Loucy (cell line): Measurements from ENCODE around the gene PITRM1.

ENCODE experiments used
- H2AFZ ChIP-seq: fragments of 200-600 bp; sonication (generic); 2 replicates; pipeline ENCODE4 v1.6.0; 2016; ENCODE audit warnings: antibody characterized with exemption, mild to moderate bottlenecking, low read length, moderate library complexity
- H3F3A ChIP-seq: fragments of 200-600 bp; 2 replicates; pipeline ENCODE4 v1.6.0; 2016; ENCODE audit warnings: antibody characterized with exemption, low read depth, mild to moderate bottlenecking
- H3K27me3 ChIP-seq: fragments of 200-600 bp; sonication (generic); 2 replicates; pipeline ENCODE4 v1.6.1; 2014; ENCODE audit warnings: low read length, mild to moderate bottlenecking; ENCODE audit not compliant: insufficient read depth, poor library complexity, severe bottlenecking
- H3K36me3 ChIP-seq: fragments of 200-600 bp; sonication (generic); 2 replicates; pipeline ENCODE4 v1.6.1; 2016; ENCODE audit warnings: low read length; ENCODE audit not compliant: insufficient read depth
- H3K4me1 ChIP-seq: fragments of 200-600 bp; sonication (generic); 2 replicates; pipeline ENCODE4 v1.5.1; 2014; ENCODE audit warnings: low read length, mild to moderate bottlenecking; ENCODE audit not compliant: insufficient read depth, poor library complexity, severe bottlenecking
- H3K4me2 ChIP-seq: fragments of 200-600 bp; sonication (generic); 2 replicates; pipeline ENCODE4 v1.6.0; 2014; ENCODE audit warnings: antibody characterized with exemption, low read length, low read depth, mild to moderate bottlenecking; ENCODE audit not compliant: poor library complexity, severe bottlenecking
- H3K4me3 ChIP-seq: fragments of 200-600 bp; sonication (generic); 2 replicates; pipeline ENCODE4 v1.5.1; 2014; ENCODE audit warnings: low read length, mild to moderate bottlenecking, mixed read lengths; ENCODE audit not compliant: poor library complexity, severe bottlenecking
- H3K79me2 ChIP-seq: fragments of 200-600 bp; sonication (generic); 2 replicates; pipeline ENCODE4 v1.6.1; 2014; ENCODE audit warnings: low read length; ENCODE audit not compliant: insufficient read depth
- H3K9ac ChIP-seq: fragments of 200-600 bp; sonication (generic); 2 replicates; pipeline ENCODE4 v1.6.0; 2014; ENCODE audit warnings: mild to moderate bottlenecking, low read depth, low read length, moderate library complexity; ENCODE audit not compliant: poor library complexity, severe bottlenecking
- H3K9me2 ChIP-seq: fragments of 200-600 bp; sonication (generic); replicated peaks from 2 replicates; pipeline ENCODE4 v1.6.1; 2016; ENCODE audit warnings: low read depth, low read length, mixed read lengths
- H3K9me3 ChIP-seq: fragments of 200-600 bp; sonication (generic); 2 replicates; pipeline ENCODE4 v1.6.1; 2014; ENCODE audit warnings: mild to moderate bottlenecking, antibody characterized with exemption, low read length, low read depth; ENCODE audit not compliant: insufficient read depth
- H4K20me1 ChIP-seq: fragments of 200-600 bp; sonication (generic); 2 replicates; pipeline ENCODE4 v1.6.0; 2014; ENCODE audit warnings: antibody characterized with exemption, low read length, mild to moderate bottlenecking; ENCODE audit not compliant: insufficient read depth, poor library complexity, severe bottlenecking
- CTCF ChIP-seq: fragments of 200-600 bp; sonication (generic); conservative IDR thresholded peaks from 2 replicates; pipeline ENCODE4 v1.5.1; 2014; ENCODE audit warnings: mild to moderate bottlenecking, antibody characterized with exemption, low read length
- EZH2phosphoT487 ChIP-seq: fragments of 200-600 bp; IDR thresholded peaks from 2 replicates; pipeline ENCODE4 v1.6.1; 2018; ENCODE audit warnings: antibody characterized with exemption, mild to moderate bottlenecking, moderate library complexity, borderline replicate concordance

Gene PITRM1

GRCh38 chr10:3199488-3199887, 26.9 kb upstream of the PITRM1 start:
- Histone ChIP-seq H3K36me3 (no peaks in the 10 kb centered on the region), H3K4me1 (no peaks in the 10 kb centered on the region), H3K27me3 (peaks cover 82% of the 10 kb centered on the region), H4K20me1 (no peaks in the 10 kb centered on the region), H2AFZ (no peak overlapping the region), H3K9me3 (no peaks in the 10 kb centered on the region), H3F3A (no peaks in the 10 kb centered on the region), H3K9ac (no peak overlapping the region), H3K9me2 (no peaks in the 10 kb centered on the region), H3K4me2 (no peak overlapping the region), H3K79me2 (no peaks in the 10 kb centered on the region), H3K4me3 (no peak overlapping the region)
- TF ChIP-seq CTCF (no peak), EZH2phosphoT487 (no peak)

GRCh38 chr10:3198900-3199299, 26.3 kb upstream of the PITRM1 start:
- H4K20me1 ChIP-seq = no peaks in the 10 kb centered on the region
- no peak overlapping the region for H3K4me2 ChIP-seq
- H3K9me2 ChIP-seq = no peaks in the 10 kb centered on the region
- no peak for TF ChIP-seq CTCF
- no peak for TF ChIP-seq EZH2phosphoT487
- no peak overlapping the region for H3K9ac ChIP-seq
- no peaks in the 10 kb centered on the region for H3K4me1 ChIP-seq
- H3K27me3 ChIP-seq = peaks cover 79% of the 10 kb centered on the region
- H2AFZ ChIP-seq = no peak overlapping the region
- H3K4me3 ChIP-seq = no peak overlapping the region
- no peaks in the 10 kb centered on the region for H3K79me2 ChIP-seq
- no peaks in the 10 kb centered on the region for H3K36me3 ChIP-seq
- H3F3A ChIP-seq = no peaks in the 10 kb centered on the region
- H3K9me3 ChIP-seq = no peaks in the 10 kb centered on the region

- no peaks in the 10 kb centered on the region for H3K79me2 ChIP-seq
- H3K36me3 ChIP-seq = no peaks in the 10 kb centered on the region
- no peaks in the 10 kb centered on the region for H4K20me1 ChIP-seq
- H3K9me3 ChIP-seq = no peaks in the 10 kb centered on the region
- no peaks in the 10 kb centered on the region for H3K4me1 ChIP-seq
- H2AFZ ChIP-seq = no peak overlapping the region
- no peak overlapping the region for H3K4me3 ChIP-seq
- peak overlapping the region; percentile 17 for H3K4me2 ChIP-seq
- H3K9me2 ChIP-seq = no peaks in the 10 kb centered on the region
- TF ChIP-seq CTCF (peak; percentile 78), EZH2phosphoT487 (peak; percentile 23; the same call in 1 of the 2 replicates)
- no peak overlapping the region for H3K9ac ChIP-seq
- no peaks in the 10 kb centered on the region for H3F3A ChIP-seq
- peaks cover 66% of the 10 kb centered on the region for H3K27me3 ChIP-seq
Measured at GRCh38 chr10:3197348-3198003, 24.9 kb upstream of the PITRM1 start.
